ENCODE results near the gene LRG1.
"Not testable (repeated sequence)": the region's sequence is repeated elsewhere in the genome, so short reads cannot be mapped to it uniquely, and the experiment has no call there.

The LRG1 gene

GRCh38 chr19:4529924-4530522 is 9.8 kb downstream of the LRG1 start:
- DNase-seq (ENCODE audit: low read depth in 2 of 3, low spot score in 1 of 3): no peak

GRCh38 chr19:4528843-4529242 is 11.0 kb downstream of the LRG1 start:
- DNase-seq (ENCODE audit: low read depth in 2 of 3, low spot score in 1 of 3): no peak

- not testable (repeated sequence) for DNase-seq (ENCODE audit: low read depth in 2 of 3, low spot score in 1 of 3)
These were observed 12.5 kb downstream of the LRG1 start for GRCh38 chr19:4527377-4527776.

- no peak for DNase-seq (ENCODE audit: low read depth in 2 of 3, low spot score in 1 of 3)
These were observed 14.3 kb downstream of the LRG1 start for GRCh38 chr19:4525563-4526002.

- DNase-seq (ENCODE audit: low read depth in 2 of 3, low spot score in 1 of 3): peak; percentile 45 to 70 (median 66)
These were observed 14.9 kb downstream of the LRG1 start for GRCh38 chr19:4524808-4525562.

- peak in 1 of 3 donors; percentile 29 for DNase-seq (ENCODE audit: low read depth in 2 of 3, low spot score in 1 of 3)
These were observed 16.3 kb downstream of the LRG1 start for GRCh38 chr19:4523306-4524110.

- no peak for DNase-seq (ENCODE audit: low read depth in 2 of 3, low spot score in 1 of 3)
These were observed 17.4 kb downstream of the LRG1 start for GRCh38 chr19:4522291-4523002.

GRCh38 chr19:4521888-4522242 is 18.0 kb downstream of the LRG1 start:
- DNase-seq (ENCODE audit: low read depth in 2 of 3, low spot score in 1 of 3): no peak

GRCh38 chr19:4521170-4521887 is 18.5 kb downstream of the LRG1 start:
- DNase-seq (ENCODE audit: low read depth in 2 of 3, low spot score in 1 of 3): no peak

- no peak for DNase-seq (ENCODE audit: low read depth in 2 of 3, low spot score in 1 of 3)
These were observed 20.1 kb downstream of the LRG1 start for GRCh38 chr19:4519521-4520277.

GRCh38 chr19:4519172-4519496 is 20.7 kb downstream of the LRG1 start:
- DNase-seq (ENCODE audit: low read depth in 2 of 3, low spot score in 1 of 3): no peak

- no peak for DNase-seq (ENCODE audit: low read depth in 2 of 3, low spot score in 1 of 3)
These were observed 21.3 kb downstream of the LRG1 start, which contains the start of gene PLIN4 for GRCh38 chr19:4518345-4519171. Gene PLIN4, minus strand, starts transcription at chr19:4518486. Its CDS starts 214 bp downstream, at chr19:4518272.

GRCh38 chr19:4517451-4518057 is 22.3 kb downstream of the LRG1 start:
- DNase-seq (ENCODE audit: low read depth in 2 of 3, low spot score in 1 of 3): no peak

- no peak for DNase-seq (ENCODE audit: low read depth in 2 of 3, low spot score in 1 of 3)
These were observed 22.9 kb downstream of the LRG1 start for GRCh38 chr19:4516939-4517300.

GRCh38 chr19:4516199-4516938 is 23.5 kb downstream of the LRG1 start:
- no peak for DNase-seq (ENCODE audit: low read depth in 2 of 3, low spot score in 1 of 3)

GRCh38 chr19:4515732-4516131 is 24.1 kb downstream of the LRG1 start:
- DNase-seq (ENCODE audit: low read depth in 2 of 3, low spot score in 1 of 3): no peak

GRCh38 chr19:4513248-4513647 is 26.6 kb downstream of the LRG1 start:
- DNase-seq (ENCODE audit: low read depth in 2 of 3, low spot score in 1 of 3): no peak

- no peak for DNase-seq (ENCODE audit: low read depth in 2 of 3, low spot score in 1 of 3)
These were observed 27.8 kb downstream of the LRG1 start for GRCh38 chr19:4512070-4512469.
